Hematopoietic multipotent progenitor cell treated with erythropoietin and hydrocortisone succinate and interleukin-3 and kit ligand, for 15 days (in vitro differentiated cells): Measurements from ENCODE around the gene KLK1.

Experiments
- DNase-seq: peaks from one replicate; pipeline ENCODE4 v3.0.0-alpha.2; 2015; ENCODE audit warnings: low spot score

The KLK1 gene

DNA sequence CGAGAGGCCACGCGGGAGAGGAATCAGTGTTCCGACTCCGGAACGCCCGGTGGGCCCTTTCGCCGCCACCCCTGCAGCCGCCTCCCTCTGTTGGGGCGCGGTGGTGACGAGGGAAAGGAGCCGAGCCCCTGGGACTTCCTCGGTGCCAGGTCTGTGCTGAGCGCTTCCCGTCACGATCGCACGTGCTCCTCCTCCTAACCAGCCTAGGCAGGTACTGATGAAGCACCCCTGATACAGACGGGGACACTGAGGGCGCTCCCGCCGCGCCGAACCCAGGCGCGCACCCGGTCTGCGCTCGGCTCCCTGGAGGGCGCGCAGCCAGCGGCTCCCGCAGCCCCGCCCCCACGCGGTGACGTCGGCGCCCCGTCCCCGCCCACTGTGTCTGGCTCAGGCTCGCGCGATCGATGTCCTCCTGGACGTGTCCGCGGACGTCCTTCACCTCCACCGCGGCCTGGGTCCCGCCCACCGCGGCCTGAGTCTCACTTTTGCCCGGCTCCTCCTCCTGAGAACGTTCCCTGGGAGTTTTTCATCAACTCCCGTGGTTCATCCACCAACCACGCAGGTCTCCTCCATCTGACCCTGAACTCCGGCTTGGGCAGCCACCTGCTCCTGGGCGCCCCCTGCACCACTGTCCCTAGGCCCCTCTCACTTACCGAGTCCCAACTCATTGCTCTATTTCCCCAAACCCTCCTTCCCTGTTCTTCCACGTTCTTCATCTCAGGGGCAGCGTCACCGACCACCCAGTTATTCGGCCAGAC, 12.4 kb upstream of the KLK1 start:
- DNase-seq: peak; percentile 64

DNA sequence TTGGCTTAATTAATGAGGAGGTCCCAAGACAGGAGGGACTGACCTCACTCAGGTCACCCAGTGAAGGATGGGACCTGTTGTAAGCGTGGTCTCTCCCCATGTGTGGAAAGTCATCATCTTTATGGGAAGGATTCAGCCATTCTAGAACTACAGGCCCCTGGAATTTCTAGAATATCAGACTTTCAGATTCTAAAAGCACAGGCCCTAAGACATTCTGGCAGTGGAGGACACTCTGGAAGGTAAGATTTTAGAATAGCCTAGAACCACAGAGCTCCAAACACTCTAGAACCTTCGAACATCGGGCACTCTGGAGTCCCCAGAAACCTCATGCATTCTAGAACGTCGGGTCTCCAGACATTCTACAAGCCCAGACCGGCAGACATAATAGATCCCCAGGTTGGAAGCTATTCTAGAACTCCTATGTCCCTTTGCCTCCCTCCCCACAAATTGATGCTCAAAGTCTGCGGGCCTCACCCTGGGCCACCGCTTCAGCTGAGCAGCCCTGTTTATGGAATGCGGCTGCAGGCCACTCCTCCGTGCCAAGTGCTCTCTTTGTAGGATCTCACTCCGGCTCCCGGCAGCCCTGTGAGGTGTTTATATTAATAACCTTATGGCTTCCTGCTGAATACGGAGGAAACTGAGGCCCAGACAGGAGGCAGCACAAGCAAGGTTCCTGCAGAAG, 11.7 kb upstream of the KLK1 start:
- no peak for DNase-seq

DNA sequence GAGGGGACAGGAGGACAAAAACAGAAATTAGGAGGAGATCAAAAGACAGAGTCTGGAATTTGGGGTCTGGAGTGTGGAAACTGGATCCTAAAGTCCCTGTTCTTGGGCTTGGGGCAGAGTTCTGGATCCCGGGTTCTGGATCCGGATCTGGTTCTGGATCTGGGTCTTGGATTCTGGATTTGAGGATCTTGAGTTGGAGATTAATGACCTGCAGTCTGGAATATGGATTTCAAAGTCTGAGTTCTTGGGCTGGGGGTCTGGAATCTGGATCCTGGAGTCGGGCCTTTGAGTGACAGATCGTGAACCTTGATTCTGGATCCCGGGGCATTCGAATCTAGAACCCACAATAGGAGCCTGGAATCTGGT, 10.2 kb upstream of the KLK1 start:
- DNase-seq: no peak

DNA sequence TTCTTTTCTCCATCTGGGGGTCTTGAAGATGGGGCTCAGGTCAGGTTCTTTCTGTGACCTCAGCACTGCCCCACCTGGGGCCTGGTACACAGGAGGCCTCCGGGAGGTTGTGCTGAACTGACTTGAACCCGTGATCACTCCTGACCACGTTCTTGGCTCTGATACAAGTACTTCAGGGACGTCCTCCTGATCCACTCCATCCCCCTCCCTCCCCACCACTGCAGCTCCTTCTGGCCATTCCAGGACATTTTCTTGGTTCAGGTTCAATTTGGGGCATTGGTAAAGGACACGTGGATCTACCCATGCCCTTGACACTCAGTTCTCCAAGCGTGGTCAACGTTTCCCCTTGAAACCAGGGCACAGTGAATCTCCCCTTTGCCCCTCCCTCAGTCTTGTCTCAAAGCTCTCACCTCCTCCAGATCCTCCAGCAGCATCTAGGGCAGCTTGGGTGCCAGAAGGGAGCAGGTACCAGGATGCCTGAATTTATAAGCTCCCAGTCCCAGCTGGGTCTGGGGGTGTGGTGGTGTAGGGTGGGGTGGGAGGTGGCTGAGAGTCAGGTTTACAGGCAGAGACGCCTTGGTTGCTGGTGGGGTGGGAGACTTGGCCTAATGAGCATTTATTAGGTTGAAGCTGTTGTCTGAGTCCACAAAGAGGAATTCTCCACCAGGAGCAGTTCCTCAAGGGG, 9.7 kb upstream of the KLK1 start, which contains the start of gene KLK15:
Gene KLK15 (minus strand): TSS at position 458 of the 685 bp plus-strand sequence. CDS start 2,082 bp downstream, outside the sequence.
- no peak for DNase-seq

DNA sequence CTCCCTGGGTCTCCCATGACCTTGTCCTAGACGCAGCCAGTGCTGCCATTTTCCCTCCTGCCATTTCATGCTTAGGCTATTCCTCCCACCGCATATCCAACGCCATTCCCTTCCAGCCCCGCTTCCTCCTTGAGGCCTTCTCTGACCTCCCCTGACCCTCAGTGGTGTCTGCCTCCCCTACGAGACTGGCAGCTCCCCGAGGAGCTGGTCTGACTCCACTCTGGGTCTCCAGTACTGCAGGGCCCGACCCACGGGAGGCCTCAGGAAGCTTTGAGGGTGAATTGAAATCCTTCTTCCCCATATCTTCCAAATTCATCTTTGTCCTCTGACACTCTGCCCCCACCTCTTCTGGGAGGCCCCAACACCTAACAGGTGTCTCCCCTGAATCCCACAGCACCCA, 9.1 kb upstream of the KLK1 start:
- DNase-seq: no peak

DNA sequence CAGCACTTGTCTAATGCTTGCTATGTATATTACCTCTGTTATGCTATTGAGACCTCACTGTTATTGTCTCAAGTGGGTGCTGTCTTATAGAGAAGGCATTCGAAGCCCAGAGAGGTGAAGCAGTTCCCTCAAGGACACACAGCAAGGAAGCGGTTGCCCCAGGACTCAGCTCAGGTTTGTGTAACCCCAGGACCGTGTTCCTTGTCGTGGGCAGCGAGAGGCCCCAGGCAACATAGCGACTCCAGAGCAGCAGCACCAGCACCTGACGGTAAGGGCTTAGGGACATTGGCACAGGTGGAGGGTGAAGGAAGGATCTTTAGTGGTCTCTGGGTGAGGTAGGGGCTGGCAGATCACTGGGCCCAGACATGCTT, 7.4 kb upstream of the KLK1 start:
- no peak for DNase-seq

DNA sequence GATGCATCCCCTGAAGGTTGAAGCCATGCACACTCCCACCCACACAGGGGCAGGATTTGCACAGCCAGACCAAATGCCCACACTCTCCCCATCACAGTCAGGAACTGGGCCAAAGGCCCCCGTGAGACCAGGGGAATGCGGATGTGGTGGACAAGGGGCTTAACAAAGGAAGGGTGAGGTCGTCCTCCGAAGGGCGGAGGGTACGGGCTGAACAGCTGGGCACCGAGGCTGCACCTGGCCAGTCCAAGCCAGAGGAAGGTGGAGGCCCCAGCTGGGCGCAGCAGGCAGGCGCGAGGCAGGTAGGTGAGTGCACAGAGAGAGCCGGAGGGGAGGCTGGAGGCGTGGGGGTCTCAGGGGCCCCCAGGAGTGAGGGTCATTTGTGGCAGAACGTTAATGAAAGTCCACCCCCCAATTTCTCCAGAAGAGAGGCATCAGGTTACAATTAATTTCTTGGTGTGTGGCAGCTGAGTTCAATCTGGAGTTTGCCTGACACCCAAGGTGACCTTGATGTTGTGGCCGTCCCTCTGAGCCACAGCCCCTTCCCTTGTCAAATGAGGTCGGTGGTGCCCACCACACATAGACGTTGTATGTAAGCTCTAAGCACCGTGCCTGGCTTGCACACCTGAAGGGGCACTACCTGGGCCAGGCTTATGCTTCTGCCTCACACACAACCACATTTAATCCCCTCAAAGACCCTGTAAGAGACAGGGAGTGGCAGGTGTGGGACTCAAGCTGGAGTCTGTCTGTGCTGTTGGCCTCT, 6.9 kb upstream of the KLK1 start:
- DNase-seq: no peak

DNA sequence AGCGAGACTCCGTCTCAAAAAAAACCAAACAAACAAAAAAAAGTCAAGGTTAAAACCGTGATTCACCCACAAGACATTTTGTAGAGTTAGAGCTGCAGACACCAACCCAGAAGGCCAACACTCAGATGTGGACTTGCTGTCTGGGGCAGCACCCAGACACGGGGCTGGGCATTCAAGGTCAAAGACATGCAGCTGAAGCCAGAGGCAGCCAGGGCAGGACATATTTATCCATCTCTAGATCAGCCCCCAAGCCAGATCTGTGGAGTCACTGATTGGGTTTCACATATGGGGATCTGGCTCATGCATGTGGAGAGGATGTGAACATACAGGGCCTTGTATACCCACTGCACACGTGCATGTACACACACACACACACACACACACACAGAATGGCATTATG, 6.2 kb upstream of the KLK1 start:
- no peak for DNase-seq

DNA sequence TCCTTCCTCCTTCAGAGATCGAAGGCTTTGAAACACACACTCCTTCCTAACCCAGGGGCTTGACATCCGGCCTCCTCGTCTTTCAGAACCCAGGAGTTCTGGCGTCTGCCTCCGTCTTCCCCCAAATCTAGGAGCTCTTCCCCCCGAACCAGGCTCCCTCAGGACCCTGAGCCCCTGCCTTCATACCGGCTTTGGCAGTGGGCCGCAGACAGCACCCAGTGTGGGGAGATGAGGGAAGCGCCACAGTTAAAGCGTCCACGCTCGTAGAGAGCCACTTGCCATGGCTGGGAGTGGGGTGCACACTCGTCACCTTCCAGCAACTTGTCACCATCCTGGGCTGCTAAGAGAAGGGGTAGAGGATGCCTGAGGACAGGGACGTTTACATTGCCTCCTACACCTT, 3.9 kb upstream of the KLK1 start:
- DNase-seq: no peak

DNA sequence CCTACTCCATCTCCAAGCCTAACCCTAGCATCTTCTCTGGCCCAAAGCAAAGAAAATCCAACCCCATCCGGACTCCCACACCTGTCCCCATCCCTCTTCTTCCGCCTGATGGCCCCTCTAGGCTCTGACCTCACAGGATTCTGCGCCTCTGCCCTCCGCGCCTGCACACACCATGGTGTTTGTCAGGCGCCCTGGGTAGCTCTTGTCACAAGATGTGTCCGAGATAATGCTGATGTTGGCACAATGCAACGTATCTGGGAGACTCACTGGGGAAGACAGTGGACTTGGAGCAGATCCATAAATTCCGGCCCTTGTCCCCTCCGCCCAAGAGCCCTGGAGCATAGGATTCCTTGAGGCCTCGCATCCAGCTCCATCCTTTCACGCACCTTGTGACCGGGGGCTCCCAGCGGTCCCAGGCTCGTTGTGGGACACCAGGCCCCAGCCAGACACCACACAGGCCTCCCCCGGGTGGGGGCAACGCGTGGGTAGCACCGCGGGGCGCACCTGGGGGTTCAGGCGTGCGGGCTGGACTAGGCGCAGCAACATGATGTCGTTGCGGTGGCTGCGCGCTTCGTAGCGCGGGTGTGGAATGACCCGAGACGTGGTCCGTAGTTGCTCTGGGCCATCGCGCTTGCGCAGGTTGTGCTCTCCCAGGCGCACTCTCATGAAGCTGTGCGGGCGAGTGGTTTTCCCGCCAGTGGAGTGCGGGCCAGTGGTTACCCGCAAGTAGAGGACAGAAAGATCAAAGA, 3.1 kb upstream of the KLK1 start:
- DNase-seq: no peak

DNA sequence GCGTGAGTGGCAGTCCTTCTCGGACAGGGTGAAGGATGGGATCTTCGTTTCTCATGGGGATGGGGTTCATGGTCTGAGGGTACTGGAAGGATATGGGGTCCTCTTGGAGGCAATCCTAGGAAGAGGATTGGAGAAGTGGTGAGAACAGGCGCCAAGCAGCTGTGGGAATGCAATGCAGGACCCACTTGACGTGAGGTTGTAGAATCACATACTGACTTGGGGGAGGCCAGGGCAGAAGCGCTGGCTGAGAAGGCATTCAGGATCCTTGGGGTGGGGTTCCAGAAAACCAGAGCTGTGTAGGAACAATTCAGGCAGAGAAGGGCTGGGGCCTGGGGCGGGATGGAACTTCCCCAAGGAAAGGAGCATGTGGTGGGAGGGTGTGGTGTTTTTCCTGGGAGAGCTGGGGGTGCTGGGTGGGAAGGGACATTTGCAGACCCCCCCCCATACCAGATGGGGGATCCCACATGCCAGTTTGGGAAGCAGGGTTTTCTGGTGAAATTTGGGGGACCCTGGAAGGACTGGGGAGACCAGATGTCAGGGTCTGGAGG, 852 bp downstream of the KLK1 start:
- DNase-seq: no peak

DNA sequence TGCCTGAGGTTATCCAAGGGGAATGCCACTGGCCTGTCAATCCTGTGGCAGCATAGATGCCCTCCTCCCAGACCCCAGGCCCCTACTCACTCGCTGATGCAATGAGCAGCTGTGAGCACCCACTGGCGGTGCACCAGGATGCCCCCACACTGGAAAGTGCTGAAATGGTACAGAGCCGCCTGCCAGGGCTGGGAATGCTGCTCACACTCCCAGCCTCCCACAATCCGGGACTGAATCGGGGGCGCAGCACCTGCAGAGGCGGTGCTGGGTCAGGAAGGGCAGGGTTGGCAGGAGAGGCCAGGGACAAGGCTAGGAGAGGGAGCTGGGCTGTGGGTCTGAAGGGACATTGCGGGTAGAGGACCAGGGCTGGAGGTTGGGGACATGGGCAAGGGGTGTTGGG, 2.0 kb downstream of the KLK1 start:
- DNase-seq: no peak

DNA sequence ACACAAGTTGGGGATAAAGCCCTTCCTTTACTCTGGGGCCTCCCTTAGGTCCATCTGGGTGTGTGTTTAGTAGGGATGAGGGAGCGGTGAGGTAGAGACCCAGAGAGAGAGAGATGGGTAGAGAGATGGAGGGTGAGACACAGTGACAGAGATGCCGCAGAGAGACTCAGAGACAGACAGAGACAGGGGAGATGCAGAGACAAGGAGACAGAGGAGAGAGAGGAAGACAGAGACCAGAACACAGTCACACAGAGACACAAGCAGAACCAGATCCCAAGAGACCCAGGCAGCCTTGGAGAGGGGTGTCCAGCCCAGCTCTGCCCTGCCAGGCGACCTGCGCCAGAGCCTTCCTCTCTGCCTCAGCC, 2.4 kb downstream of the KLK1 start:
- DNase-seq: no peak

DNA sequence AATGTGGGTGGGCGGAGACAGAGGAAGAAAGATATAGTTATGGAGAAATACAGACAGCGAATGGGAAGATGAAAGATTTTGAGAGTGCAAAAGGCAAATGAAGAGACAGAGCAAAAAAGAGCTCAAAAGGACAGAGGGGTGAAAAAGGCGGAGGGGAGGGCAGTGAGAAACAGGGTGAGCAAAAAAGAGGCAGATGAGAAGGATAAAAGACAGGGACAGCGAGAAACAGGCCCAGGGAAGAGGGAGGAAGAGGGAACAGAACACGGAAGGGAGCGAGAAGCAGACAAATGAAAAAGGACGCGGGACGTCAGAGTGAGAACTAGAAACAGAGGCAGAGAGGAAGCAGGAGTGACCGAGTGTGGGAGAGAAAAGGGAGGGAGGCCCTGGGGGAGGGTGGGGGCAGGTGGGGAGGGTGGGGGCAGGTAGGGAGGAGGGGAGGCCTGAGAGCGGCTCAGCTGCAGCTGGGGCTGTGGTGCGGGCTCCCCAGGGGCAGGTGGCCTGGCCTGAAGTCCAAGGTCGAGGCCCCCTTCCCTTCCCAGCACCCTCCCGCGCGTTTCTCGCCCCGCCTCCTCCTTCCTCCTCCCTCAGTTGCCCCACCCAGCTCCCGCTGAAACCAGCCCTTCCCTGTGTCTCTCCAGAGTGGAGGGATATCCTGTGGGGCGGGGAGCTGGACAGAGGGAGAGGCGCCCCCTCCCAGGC, 2.9 kb downstream of the KLK1 start:
- DNase-seq: no peak

DNA sequence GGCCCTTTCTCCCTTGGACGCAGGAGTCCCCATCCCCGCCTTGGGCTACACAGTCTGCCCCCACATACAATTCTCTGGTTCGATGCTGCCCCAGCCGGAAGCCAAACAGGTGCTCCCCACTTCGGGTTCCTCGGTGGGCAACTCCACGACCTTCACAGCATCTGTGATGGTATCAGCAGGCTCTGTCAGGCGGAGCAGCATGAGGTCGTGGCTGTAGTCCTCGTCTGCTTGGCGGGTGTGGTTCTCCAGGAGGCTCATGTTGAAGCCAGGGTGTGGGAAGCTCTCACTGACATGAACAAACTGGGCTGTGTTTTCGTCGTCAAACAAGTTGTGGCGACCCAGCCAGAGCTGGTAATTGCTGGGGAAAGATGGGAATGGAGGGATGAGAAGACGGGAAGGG, 3.5 kb downstream of the KLK1 start:
- DNase-seq: no peak

DNA sequence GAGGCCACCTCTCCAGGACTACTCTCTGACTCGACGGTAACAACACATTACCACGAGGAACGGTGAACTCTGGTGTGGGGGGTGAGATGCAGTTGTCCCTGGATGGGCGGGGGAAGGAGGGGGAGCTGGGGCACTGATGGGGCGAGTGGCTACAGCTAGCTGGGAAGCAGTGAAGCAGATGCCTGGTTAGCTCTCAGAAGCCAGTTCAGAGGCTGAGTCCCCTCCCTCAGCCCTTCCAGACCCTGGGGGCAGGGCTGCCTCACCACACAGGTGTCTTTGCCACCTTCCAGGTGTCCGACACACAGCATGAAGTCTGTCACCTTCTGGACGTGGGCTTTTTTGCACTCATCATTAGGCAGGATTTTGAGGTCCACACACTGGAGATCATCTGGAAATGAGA, 4.0 kb downstream of the KLK1 start:
- no peak for DNase-seq

DNA sequence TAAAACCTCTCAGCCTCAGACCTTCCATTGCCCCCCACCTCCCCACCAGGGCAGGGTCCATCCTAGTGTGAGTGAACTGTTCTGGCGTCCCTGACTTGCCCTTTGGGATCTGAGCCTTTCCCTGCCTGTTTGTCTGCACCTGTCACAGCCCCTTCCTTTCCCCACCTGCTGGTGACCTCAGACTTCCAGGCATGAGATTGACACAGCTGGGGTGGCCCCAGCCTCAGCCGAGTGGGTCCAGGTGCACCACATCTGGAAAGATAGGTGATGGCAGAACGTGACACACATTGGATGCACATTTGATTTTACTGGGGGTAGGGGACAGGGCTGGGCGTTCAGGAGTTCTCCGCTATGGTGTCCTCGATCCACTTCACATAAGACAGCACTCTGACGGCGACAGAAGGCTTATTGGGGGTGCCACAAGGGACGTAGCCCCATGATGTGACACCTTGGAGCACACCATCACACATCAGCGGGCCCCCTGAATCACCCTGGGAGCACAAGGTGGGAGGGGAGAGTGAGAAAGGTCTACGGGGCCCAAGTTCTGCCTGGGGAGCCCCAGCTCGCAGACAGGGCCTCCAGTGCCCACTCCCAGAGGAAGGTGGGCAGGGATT, 4.6 kb downstream of the KLK1 start:
- no peak for DNase-seq

DNA sequence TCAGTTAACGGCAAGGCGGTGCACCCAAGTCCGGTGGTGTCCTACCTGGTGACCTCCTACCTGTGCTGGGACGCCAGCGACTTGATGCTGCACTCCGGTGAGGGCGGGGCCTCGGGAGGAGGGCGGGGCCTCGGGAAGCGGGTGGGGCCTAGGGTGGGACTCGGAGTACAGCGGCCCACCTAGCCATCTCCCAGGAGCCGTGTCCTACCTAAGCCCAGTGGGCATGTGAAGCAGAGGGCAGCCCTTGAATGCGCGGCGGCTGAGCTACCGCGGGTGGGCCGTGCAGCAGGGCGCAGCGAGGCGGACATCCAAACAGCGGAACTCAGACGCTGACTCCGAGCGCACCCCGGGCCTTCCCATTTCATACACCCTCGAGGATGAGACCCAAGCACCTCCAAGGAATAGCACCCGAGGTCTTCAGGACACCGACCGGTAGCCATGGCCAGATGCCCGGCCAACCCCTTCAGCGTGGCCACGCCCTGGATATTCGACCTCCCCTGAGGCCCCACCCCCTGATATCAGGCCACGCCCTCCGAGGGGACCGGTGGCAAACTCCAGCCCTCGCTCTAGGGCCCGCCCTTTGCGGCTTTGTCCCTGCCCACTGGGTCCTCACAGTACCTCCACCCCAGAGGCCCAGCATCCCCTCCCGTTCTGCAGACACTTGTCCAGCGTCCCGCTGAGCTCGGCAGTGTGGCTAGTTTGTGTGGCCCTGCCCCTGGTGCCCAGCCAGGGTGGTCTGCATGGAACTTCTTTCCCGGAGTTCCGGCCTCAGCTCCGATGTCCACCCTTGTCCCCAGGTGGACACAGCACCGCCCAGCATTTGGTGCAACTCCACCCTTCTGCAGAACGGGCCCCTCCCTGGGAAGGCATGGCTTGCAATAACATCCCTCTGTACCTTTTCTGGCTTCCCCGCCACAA, 5.4 kb downstream of the KLK1 start:
- peak; percentile 54 for DNase-seq

DNA sequence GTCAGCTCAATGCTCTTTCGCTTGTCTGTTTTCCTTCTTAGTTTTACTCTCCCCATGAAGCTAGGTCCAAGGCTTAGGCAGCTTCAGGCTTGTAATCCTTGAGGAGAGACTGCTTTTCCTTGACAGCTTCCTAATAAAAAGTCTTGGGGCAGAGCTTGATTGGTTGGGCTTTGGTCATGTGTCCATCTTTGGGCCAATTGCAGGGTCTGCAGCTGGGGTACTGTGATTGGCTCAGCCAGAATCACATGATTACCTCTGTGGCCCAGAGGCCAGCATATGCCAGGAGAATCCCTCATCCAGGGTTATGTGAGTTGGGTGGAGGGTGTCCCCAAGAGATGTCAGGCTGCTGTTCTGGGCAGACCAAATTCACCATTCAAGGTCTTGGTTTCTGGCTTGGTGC, 8.1 kb downstream of the KLK1 start:
- DNase-seq: no peak
